CD4-positive, alpha-beta T cell treated with Interleukin-17A for 4 hours (primary cell): ENCODE data around the gene SUMO2.
"Not testable (repeated sequence)": the region's sequence is repeated elsewhere in the genome, so short reads cannot be mapped to it uniquely, and the experiment has no call there.

Experiments used
- DNase-seq: peaks from one replicate; pipeline ENCODE4 v3.0.0-alpha.2; 2020; ENCODE audit warnings: mixed read lengths

SUMO2 gene

GRCh38 chr17:75142236-75142971 is 40.4 kb downstream of the SUMO2 start:
- DNase-seq = no peak

- no peak for DNase-seq
Measured at GRCh38 chr17:75138519-75138918, 44.2 kb downstream of the SUMO2 start.

GRCh38 chr17:75137762-75138161 is 45.0 kb downstream of the SUMO2 start:
- DNase-seq = not testable (repeated sequence)

- DNase-seq = no peak
Measured at GRCh38 chr17:75135946-75136345, 46.8 kb downstream of the SUMO2 start.

GRCh38 chr17:75135452-75135851 is 47.3 kb downstream of the SUMO2 start:
- no peak for DNase-seq

- DNase-seq = not testable (repeated sequence)
Measured at GRCh38 chr17:75133607-75134347, 49.0 kb downstream of the SUMO2 start.

GRCh38 chr17:75133001-75133400 is 49.8 kb downstream of the SUMO2 start:
- DNase-seq = no peak

- not testable (repeated sequence) for DNase-seq
Measured at GRCh38 chr17:75132018-75133000, 50.5 kb downstream of the SUMO2 start.

- DNase-seq = peak; percentile 71
Measured at GRCh38 chr17:75131278-75132017, 51.3 kb downstream of the SUMO2 start, which contains the start of gene NT5C. Gene NT5C, minus strand, starts transcription at chr17:75131742. Its CDS starts 35 bp downstream, at chr17:75131707.

GRCh38 chr17:75130632-75131277 is 52.0 kb downstream of the SUMO2 start:
- DNase-seq = peak; percentile 62

GRCh38 chr17:75130059-75130631 is 52.6 kb downstream of the SUMO2 start:
- DNase-seq = no peak

GRCh38 chr17:75129576-75129975 is 53.2 kb downstream of the SUMO2 start:
- no peak for DNase-seq

- DNase-seq = no peak
Measured at GRCh38 chr17:75128694-75129505, 53.9 kb downstream of the SUMO2 start.

GRCh38 chr17:75127936-75128335 is 54.8 kb downstream of the SUMO2 start:
- not testable (repeated sequence) for DNase-seq

- no peak for DNase-seq
Measured at GRCh38 chr17:75126954-75127353, 55.8 kb downstream of the SUMO2 start.

- no peak for DNase-seq
Measured at GRCh38 chr17:75125984-75126383, 56.8 kb downstream of the SUMO2 start.

- DNase-seq = no peak
Measured at GRCh38 chr17:75124819-75125162, 58.0 kb downstream of the SUMO2 start.

GRCh38 chr17:75124041-75124818 is 58.5 kb downstream of the SUMO2 start:
- peak; percentile 82 for DNase-seq

GRCh38 chr17:75118307-75118706 is 64.5 kb downstream of the SUMO2 start:
- DNase-seq = no peak

GRCh38 chr17:75116737-75117136 is 66.0 kb downstream of the SUMO2 start:
- DNase-seq = no peak
